Measurements from ENCODE around the gene THBS4.

The THBS4 gene

GRCh38 chr5:80034962-80035821, at the start of gene THBS4:
Gene THBS4 (plus strand): TSS chr5:80035348. CDS start chr5:80035538, 190 bp downstream.
- DNase-seq, result peak; percentile 21

GRCh38 chr5:79986260-79986659, 48.9 kb upstream of the THBS4 start:
- DNase-seq, result no peak

GRCh38 chr5:79990205-79990597, 44.9 kb upstream of the THBS4 start:
- DNase-seq, result no peak

GRCh38 chr5:79990598-79991507, 44.3 kb upstream of the THBS4 start, which contains the start of gene MTX3:
Gene MTX3 (minus strand): TSS chr5:79991262. CDS start chr5:79991238, 24 bp downstream.
- peak; percentile 95 for DNase-seq

GRCh38 chr5:79992891-79993657, 42.1 kb upstream of the THBS4 start:
- DNase-seq, result no peak

GRCh38 chr5:79999722-80000121, 35.4 kb upstream of the THBS4 start:
- no peak for DNase-seq

- DNase-seq, result no peak
Observed at GRCh38 chr5:80002677-80003076, 32.5 kb upstream of the THBS4 start.

GRCh38 chr5:80008995-80009765, 26.0 kb upstream of the THBS4 start:
- DNase-seq, result peak; percentile 9

- DNase-seq, result no peak
Observed at GRCh38 chr5:80010754-80011392, 24.3 kb upstream of the THBS4 start.

GRCh38 chr5:80025069-80025468, 10.1 kb upstream of the THBS4 start:
- DNase-seq, result no peak

GRCh38 chr5:80026841-80027240, 8.3 kb upstream of the THBS4 start:
- DNase-seq, result no peak

GRCh38 chr5:80031109-80031508, 4.0 kb upstream of the THBS4 start:
- no peak for DNase-seq

- DNase-seq, result no peak
Observed at GRCh38 chr5:80033513-80033912, 1.6 kb upstream of the THBS4 start.

- DNase-seq, result peak; percentile 49
Observed at GRCh38 chr5:80034559-80034958, 589 bp upstream of the THBS4 start.

- no peak for DNase-seq
Observed at GRCh38 chr5:80035839-80036238, 691 bp downstream of the THBS4 start.

GRCh38 chr5:80036615-80037014, 1.5 kb downstream of the THBS4 start:
- DNase-seq, result no peak

- no peak for DNase-seq
Observed at GRCh38 chr5:80037366-80037765, 2.2 kb downstream of the THBS4 start.

GRCh38 chr5:80039650-80040049, 4.5 kb downstream of the THBS4 start:
- no peak for DNase-seq

- DNase-seq, result no peak
Observed at GRCh38 chr5:80041527-80041926, 6.4 kb downstream of the THBS4 start.

- DNase-seq, result no peak
Observed at GRCh38 chr5:80042330-80042729, 7.2 kb downstream of the THBS4 start.

GRCh38 chr5:80043187-80043586, 8.0 kb downstream of the THBS4 start:
- no peak for DNase-seq

Data from eye (tissue), 1 donor.